GM12801 (cell line): ENCODE results near the gene NUP85.

ENCODE experiments used
- TF ChIP-seq, protein P1 (sequence below): IDR thresholded peaks from one replicate; pipeline ENCODE4 v1.5.1; 2011; ENCODE audit warnings: control low read depth; ENCODE audit not compliant: insufficient read length; ENCODE audit errors: extremely low read depth

The NUP85 gene

DNA sequence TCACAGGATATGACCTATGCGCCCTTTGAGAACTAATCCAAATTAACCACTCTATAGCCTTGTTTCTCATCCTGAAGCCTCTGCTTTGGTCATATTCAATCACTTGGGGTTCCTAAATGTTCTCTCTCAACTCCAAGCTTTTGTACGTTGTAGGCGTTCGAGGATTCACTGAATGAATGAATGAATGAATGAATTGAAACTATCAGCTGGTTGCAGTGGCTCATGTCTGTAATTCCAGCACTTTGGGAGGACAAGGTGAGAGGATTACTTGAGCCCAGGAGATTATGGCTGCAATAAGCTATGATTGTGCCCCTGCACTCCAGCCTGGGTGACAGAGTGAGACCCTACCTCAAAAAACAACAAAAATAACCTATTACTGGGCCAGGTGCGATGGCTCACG is 16.9 kb upstream of the NUP85 start:
- TF ChIP-seq, protein P1, sequence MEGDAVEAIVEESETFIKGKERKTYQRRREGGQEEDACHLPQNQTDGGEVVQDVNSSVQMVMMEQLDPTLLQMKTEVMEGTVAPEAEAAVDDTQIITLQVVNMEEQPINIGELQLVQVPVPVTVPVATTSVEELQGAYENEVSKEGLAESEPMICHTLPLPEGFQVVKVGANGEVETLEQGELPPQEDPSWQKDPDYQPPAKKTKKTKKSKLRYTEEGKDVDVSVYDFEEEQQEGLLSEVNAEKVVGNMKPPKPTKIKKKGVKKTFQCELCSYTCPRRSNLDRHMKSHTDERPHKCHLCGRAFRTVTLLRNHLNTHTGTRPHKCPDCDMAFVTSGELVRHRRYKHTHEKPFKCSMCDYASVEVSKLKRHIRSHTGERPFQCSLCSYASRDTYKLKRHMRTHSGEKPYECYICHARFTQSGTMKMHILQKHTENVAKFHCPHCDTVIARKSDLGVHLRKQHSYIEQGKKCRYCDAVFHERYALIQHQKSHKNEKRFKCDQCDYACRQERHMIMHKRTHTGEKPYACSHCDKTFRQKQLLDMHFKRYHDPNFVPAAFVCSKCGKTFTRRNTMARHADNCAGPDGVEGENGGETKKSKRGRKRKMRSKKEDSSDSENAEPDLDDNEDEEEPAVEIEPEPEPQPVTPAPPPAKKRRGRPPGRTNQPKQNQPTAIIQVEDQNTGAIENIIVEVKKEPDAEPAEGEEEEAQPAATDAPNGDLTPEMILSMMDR, result no peak

DNA sequence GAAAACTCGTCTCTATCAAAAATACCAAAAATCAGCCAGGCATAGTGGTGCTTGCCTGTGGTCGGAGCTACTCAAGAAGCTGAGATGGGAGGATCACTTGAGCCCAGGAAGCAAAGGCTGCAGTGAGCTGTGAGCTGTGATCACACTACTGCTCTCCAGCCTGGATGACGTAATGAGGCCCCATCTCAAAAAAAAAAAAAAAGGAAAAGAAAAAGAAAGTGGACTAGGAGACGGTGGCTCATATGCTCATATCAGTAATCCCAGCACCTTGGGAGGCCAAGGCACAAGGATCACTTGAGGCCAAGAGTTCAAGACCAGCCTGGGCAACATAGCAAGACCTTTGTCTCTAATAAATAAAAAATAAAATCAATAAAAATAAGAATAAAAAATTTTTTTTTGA is 13.9 kb upstream of the NUP85 start:
- TF ChIP-seq, protein P1, result no peak

DNA sequence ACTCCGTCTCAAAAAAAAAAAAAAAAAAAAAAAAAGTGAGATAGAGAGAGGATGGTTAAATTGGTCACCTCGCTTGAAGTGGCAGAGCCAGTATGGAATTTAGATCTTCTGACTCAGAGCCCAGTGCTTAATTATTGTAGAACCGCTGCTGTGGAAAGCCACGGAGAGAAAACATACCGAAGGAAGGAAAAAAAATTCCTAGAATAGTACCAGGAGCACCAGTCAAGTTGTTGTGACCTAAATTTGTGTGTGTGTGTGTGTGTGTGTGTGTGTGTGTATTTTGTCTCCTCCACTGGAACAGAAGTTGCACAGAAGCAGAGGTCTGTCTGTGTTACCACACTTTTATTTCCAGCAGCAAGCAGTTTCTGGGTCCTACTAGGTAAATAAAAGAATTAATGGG is 10.6 kb upstream of the NUP85 start:
- TF ChIP-seq, protein P1, result no peak

DNA sequence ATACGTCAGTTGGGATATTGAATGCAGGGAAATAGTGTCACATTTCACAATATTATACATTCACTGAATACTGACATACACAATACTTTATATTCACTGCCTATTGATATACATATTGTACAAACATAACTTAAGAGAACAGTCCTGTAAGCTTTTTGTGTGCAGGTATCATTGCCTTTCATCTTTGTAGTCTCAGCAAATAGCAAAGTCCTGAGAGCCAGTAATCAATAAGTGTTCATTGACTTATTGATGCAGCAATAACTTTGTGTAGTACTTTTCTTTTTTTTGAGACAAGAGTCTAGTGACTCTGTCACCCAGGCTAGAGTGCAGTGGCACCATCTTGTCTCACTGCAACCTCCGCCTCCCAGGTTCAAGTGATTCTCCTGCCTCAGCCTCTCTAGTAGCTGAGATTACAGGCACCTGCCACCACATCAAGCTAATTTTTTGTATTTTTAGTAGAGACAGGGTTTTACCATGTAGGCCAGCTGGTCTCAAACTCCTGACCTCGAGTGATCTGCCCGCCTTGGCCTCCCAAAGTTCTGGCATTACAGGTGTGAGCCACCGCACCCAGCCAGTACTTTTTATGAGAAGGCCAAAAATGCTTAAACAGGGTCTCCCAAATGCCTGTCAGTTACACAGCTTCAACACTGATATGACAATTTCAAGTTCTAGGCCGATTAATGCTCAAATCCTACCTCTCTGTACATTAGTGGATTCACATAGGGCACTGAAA is 5.4 kb upstream of the NUP85 start:
- TF ChIP-seq, protein P1, result no peak

DNA sequence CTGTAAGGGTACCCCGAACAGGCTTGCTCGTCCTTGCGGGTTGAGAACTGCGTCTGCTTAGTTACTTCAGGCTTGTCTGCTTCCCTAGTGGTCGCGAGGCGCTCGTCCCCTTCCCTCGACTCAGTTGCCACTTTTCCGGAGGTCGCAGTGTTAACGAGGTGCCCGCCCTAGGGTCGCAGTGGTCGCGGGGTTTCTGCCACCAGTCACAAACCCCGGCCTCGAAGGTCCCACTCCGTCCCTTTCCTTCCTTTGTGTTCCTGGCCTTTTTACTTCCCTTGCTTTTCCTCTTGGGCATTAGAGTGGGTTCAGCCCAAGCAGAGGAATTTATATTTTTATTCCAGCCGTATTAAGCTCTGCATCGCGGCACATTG is 299 bp downstream of the NUP85 start:
- TF ChIP-seq, protein P1, result no peak

DNA sequence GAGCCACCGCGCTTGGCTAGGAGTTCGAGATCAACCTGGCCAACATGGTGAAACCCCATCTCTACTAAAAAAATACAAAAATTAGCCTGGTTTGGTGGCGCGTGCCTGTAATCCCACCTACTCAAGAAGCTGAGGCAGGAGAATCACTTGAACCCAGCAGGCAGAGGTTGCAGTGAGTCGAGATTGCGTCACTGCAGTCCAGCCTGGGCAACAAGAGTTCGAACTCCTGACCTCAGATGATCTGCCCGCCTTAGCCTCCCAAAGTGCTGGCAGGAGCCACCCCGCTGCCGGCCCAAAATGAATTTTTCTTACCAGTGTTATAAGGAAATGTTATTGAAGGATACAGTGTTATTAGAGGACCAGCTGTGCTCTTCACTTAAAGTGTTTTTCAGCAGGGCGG is 2.3 kb downstream of the NUP85 start:
- TF ChIP-seq, protein P1, result no peak

DNA sequence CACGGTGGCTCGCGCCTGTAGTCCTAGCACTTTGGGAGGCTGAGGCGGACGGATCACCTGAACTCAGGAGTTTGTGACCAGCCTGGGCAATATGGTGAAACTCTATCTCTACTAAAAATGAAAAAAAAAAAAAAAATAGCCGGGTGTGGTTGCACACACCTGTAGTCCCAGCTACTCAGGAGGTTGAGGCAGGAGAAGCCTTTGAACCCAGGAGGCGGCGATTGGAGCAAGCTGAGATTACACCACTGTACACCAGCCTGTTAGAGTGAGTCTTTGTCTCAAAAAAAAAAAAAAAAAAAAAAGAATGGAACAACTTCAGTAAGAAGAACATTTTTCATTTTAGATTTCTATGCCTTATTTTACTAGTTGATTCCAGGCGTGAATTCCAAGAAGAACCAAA is 2.7 kb downstream of the NUP85 start:
- TF ChIP-seq, protein P1, result no peak

DNA sequence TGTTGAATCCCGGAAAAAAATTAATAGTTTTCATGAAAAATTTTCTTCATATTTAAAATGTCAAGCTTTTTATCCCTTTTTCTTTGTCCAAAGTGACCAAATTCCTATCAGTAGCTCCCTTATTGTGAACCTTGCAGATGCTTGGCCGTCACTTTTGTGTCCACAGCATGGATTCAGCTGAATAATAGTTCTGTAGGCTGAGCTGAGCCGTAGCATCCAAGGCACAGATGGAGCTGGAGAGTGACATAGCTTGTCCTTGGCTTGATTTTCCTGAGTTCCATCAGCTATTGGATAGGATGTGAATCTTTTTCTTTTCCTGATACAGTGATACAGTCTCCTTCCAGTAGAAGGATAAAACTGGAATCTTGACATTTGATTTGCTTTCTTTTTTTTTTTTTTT is 3.6 kb downstream of the NUP85 start:
- TF ChIP-seq, protein P1, result no peak
